ENCODE results near the gene ZER1.

ZER1 gene

GRCh38 chr9:128732576-128732975 lies 39.2 kb downstream of the ZER1 start:
- no peak for DNase-seq

- DNase-seq, result no peak
Measured at GRCh38 chr9:128731691-128732090, 40.0 kb downstream of the ZER1 start.

GRCh38 chr9:128731093-128731492 lies 40.6 kb downstream of the ZER1 start:
- no peak for DNase-seq

GRCh38 chr9:128729766-128730517 lies 41.8 kb downstream of the ZER1 start:
- no peak for DNase-seq

- no peak for DNase-seq
Measured at GRCh38 chr9:128729302-128729701, 42.4 kb downstream of the ZER1 start.

GRCh38 chr9:128728298-128728697 lies 43.4 kb downstream of the ZER1 start:
- no peak for DNase-seq

GRCh38 chr9:128727640-128728248 lies 44.0 kb downstream of the ZER1 start:
- no peak for DNase-seq

GRCh38 chr9:128724744-128725211 lies 46.9 kb downstream of the ZER1 start:
- peak; percentile 79 for DNase-seq

GRCh38 chr9:128723866-128724743 lies 47.6 kb downstream of the ZER1 start, which contains the start of gene ZDHHC12:
Gene ZDHHC12, minus strand, starts transcription at chr9:128724127. Its CDS starts 34 bp downstream, at chr9:128724093.
- peak; percentile 98 for DNase-seq

- DNase-seq, result no peak
Measured at GRCh38 chr9:128723352-128723865, 48.3 kb downstream of the ZER1 start.

GRCh38 chr9:128722380-128723351 lies 49.1 kb downstream of the ZER1 start:
- no peak for DNase-seq

- DNase-seq, result no peak
Measured at GRCh38 chr9:128721487-128722010, 50.2 kb downstream of the ZER1 start.

- no peak for DNase-seq
Measured at GRCh38 chr9:128720841-128721486, 50.8 kb downstream of the ZER1 start.

- no peak for DNase-seq
Measured at GRCh38 chr9:128719919-128720605, 51.7 kb downstream of the ZER1 start.

GRCh38 chr9:128718475-128718874 lies 53.3 kb downstream of the ZER1 start:
- DNase-seq, result no peak

GRCh38 chr9:128718047-128718446 lies 53.7 kb downstream of the ZER1 start:
- DNase-seq, result no peak

- no peak for DNase-seq
Measured at GRCh38 chr9:128716581-128717254, 55.0 kb downstream of the ZER1 start.

- DNase-seq, result no peak
Measured at GRCh38 chr9:128715436-128715750, 56.3 kb downstream of the ZER1 start.

- DNase-seq, result no peak
Measured at GRCh38 chr9:128714586-128715435, 56.9 kb downstream of the ZER1 start.

Data from NCI-H510A treated with DMSO at 0.1 percent for 48 hours (cell line).